Measurements from ENCODE around the gene SLIT1.

DNA sequence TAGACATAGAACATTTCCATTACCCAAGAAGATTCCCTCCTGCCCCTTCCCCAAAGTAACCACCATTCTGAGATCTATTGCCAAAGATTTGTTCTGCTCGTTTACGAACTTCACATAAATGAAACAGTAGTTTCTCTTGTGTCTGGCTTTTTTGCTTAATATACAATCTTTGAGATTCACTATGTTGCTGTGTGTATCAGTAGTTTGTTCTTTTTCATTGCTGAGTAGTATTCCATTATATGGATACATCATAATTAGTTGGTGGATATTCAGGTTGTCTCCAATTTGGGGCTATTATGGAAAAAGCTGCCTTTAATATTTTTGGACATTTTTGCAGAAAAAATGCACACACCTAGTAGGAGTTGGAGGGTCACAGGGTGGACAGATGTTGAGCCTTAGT lies 124.3 kb downstream of the SLIT1 start:
- TF ChIP-seq, protein P1, sequence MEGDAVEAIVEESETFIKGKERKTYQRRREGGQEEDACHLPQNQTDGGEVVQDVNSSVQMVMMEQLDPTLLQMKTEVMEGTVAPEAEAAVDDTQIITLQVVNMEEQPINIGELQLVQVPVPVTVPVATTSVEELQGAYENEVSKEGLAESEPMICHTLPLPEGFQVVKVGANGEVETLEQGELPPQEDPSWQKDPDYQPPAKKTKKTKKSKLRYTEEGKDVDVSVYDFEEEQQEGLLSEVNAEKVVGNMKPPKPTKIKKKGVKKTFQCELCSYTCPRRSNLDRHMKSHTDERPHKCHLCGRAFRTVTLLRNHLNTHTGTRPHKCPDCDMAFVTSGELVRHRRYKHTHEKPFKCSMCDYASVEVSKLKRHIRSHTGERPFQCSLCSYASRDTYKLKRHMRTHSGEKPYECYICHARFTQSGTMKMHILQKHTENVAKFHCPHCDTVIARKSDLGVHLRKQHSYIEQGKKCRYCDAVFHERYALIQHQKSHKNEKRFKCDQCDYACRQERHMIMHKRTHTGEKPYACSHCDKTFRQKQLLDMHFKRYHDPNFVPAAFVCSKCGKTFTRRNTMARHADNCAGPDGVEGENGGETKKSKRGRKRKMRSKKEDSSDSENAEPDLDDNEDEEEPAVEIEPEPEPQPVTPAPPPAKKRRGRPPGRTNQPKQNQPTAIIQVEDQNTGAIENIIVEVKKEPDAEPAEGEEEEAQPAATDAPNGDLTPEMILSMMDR (IDR thresholded peaks at IDR 0.05 in 4 of 5, conservative IDR thresholded peaks at IDR 0.05 in 1 of 5): no peak
- no peak for TF ChIP-seq POLR2A (IDR thresholded peaks at IDR 0.05)
